Central memory CD8-positive, alpha-beta T cell (primary cell): ENCODE measurements around the gene TPRG1L.
A peak's percentile ranks its signal among the peaks of the same experiment; 100 is the strongest.

Experiments
- ATAC-seq: fragments of 150-1000 bp; cut with Tn5 transposase; replicated peaks from 2 replicates; pipeline ENCODE4 v1.10.0; 2022; ENCODE audit warnings: mild to moderate bottlenecking, moderate FRiP score, moderate number of reproducible peaks; ENCODE audit not compliant: poor library complexity, severe bottlenecking; ENCODE audit errors: extremely low read depth
- DNase-seq, 2 donors: peaks; one replicate each; pipeline ENCODE4 v3.0.0; 2021; ENCODE audit warnings: low spot score in 2 of 2
- H3K27ac Mint-ChIP-seq: one replicate; pipeline ENCODE4 v1.8.0; 2022; ENCODE audit warnings: low read depth, mild to moderate bottlenecking, moderate library complexity, mixed read lengths
- H3K27me3 Mint-ChIP-seq: one replicate; pipeline ENCODE4 v1.8.0; 2022; ENCODE audit warnings: mixed read lengths
- H3K36me3 Mint-ChIP-seq: one replicate; pipeline ENCODE4 v1.8.0; 2022; ENCODE audit warnings: mild to moderate bottlenecking, moderate library complexity, mixed read lengths; ENCODE audit not compliant: insufficient read depth
- H3K4me1 Mint-ChIP-seq: one replicate; pipeline ENCODE4 v1.8.0; 2022; ENCODE audit warnings: mixed read lengths
- H3K4me3 Mint-ChIP-seq: one replicate; pipeline ENCODE4 v1.8.0; 2022; ENCODE audit warnings: mild to moderate bottlenecking, moderate library complexity, mixed read lengths
- H3K9me3 Mint-ChIP-seq: one replicate; pipeline ENCODE4 v1.8.0; 2022; ENCODE audit warnings: mixed read lengths

The TPRG1L gene

GRCh38 chr1:3639397-3639911, 14.6 kb downstream of the TPRG1L start:
- peaks cover 11% of the 10 kb centered on the region for H3K36me3 Mint-ChIP-seq
- H3K27ac Mint-ChIP-seq, result no peak overlapping the region
- no peak overlapping the region for H3K4me3 Mint-ChIP-seq

GRCh38 chr1:3640121-3640837, 15.5 kb downstream of the TPRG1L start:
- Mint-ChIP-seq H3K27me3 (no peaks in the 10 kb centered on the region), H3K4me3 (no peak overlapping the region), H3K36me3 (peaks cover 16% of the 10 kb centered on the region), H3K27ac (no peak overlapping the region), H3K9me3 (no peaks in the 10 kb centered on the region), H3K4me1 (peaks cover 6% of the 10 kb centered on the region)
- no peak for DNase-seq
- no peak for ATAC-seq

More at GRCh38 chr1:3639397-3639911, 14.6 kb downstream of the TPRG1L start:
- DNase-seq, result no peak
- H3K27me3 Mint-ChIP-seq, result no peaks in the 10 kb centered on the region
- H3K4me1 Mint-ChIP-seq, result peaks cover 6% of the 10 kb centered on the region
- ATAC-seq, result no peak
- no peaks in the 10 kb centered on the region for H3K9me3 Mint-ChIP-seq

- no peak overlapping the region for H3K4me3 Mint-ChIP-seq
Observed at GRCh38 chr1:3641046-3641760, 16.4 kb downstream of the TPRG1L start.

GRCh38 chr1:3641816-3642215, 17.0 kb downstream of the TPRG1L start:
- ATAC-seq (no peak), DNase-seq (no peak)
- Mint-ChIP-seq H3K27me3 (no peaks in the 10 kb centered on the region), H3K36me3 (peaks cover 16% of the 10 kb centered on the region), H3K27ac (no peak overlapping the region), H3K9me3 (no peaks in the 10 kb centered on the region), H3K4me3 (no peak overlapping the region), H3K4me1 (peaks cover 6% of the 10 kb centered on the region)

More at GRCh38 chr1:3641046-3641760, 16.4 kb downstream of the TPRG1L start:
- no peaks in the 10 kb centered on the region for H3K27me3 Mint-ChIP-seq
- peaks cover 16% of the 10 kb centered on the region for H3K36me3 Mint-ChIP-seq
- ATAC-seq, result no peak
- H3K27ac Mint-ChIP-seq, result no peak overlapping the region
- H3K4me1 Mint-ChIP-seq, result peaks cover 6% of the 10 kb centered on the region
- no peak for DNase-seq
- H3K9me3 Mint-ChIP-seq, result no peaks in the 10 kb centered on the region

GRCh38 chr1:3642919-3643675, 18.3 kb downstream of the TPRG1L start:
- no peak overlapping the region for H3K4me3 Mint-ChIP-seq
- peaks cover 18% of the 10 kb centered on the region for H3K36me3 Mint-ChIP-seq
- H3K27ac Mint-ChIP-seq, result no peak overlapping the region
- peaks cover 12% of the 10 kb centered on the region for H3K4me1 Mint-ChIP-seq
- ATAC-seq (no peak), DNase-seq (no peak)
- no peaks in the 10 kb centered on the region for H3K27me3 Mint-ChIP-seq
- H3K9me3 Mint-ChIP-seq, result no peaks in the 10 kb centered on the region

- ATAC-seq, result no peak
- Mint-ChIP-seq H3K4me3 (no peak overlapping the region), H3K4me1 (peaks cover 23% of the 10 kb centered on the region), H3K36me3 (peaks cover 21% of the 10 kb centered on the region), H3K9me3 (no peaks in the 10 kb centered on the region), H3K27me3 (no peaks in the 10 kb centered on the region), H3K27ac (no peak overlapping the region)
- no peak for DNase-seq
Observed at GRCh38 chr1:3644273-3644672, 19.5 kb downstream of the TPRG1L start.

GRCh38 chr1:3645247-3645646, 20.4 kb downstream of the TPRG1L start:
- no peak overlapping the region for H3K27ac Mint-ChIP-seq
- H3K36me3 Mint-ChIP-seq, result peaks cover 21% of the 10 kb centered on the region
- no peaks in the 10 kb centered on the region for H3K27me3 Mint-ChIP-seq
- no peak overlapping the region for H3K4me3 Mint-ChIP-seq
- no peak for ATAC-seq
- DNase-seq, result no peak
- H3K9me3 Mint-ChIP-seq, result no peaks in the 10 kb centered on the region
- peaks cover 29% of the 10 kb centered on the region for H3K4me1 Mint-ChIP-seq

- Mint-ChIP-seq H3K27me3 (peaks cover under 1% of the 10 kb centered on the region), H3K27ac (peak overlapping the region; percentile 39), H3K4me1 (peaks cover 29% of the 10 kb centered on the region), H3K36me3 (peaks cover 21% of the 10 kb centered on the region), H3K4me3 (no peak overlapping the region), H3K9me3 (no peaks in the 10 kb centered on the region)
- ATAC-seq (no peak), DNase-seq (no peak)
Observed at GRCh38 chr1:3645666-3646355, 21.0 kb downstream of the TPRG1L start.

GRCh38 chr1:3646596-3646995, 21.8 kb downstream of the TPRG1L start:
- H3K36me3 Mint-ChIP-seq, result peaks cover 21% of the 10 kb centered on the region
- no peaks in the 10 kb centered on the region for H3K9me3 Mint-ChIP-seq
- H3K27me3 Mint-ChIP-seq, result peaks cover 9% of the 10 kb centered on the region
- peaks cover 29% of the 10 kb centered on the region for H3K4me1 Mint-ChIP-seq
- ATAC-seq, result no peak
- DNase-seq, result no peak
- no peak overlapping the region for H3K27ac Mint-ChIP-seq
- H3K4me3 Mint-ChIP-seq, result no peak overlapping the region

GRCh38 chr1:3649342-3650247, 24.8 kb downstream of the TPRG1L start, which contains the start of gene WRAP73:
Gene WRAP73 (minus strand): TSS chr1:3650103. CDS start chr1:3649999, 104 bp downstream.
- Mint-ChIP-seq H3K4me3 (peak within 1 kb of the TSS; percentile 76), H3K27ac (peak within 1 kb of the TSS; percentile 25), H3K4me1 (peaks cover 23% of the 10 kb centered on the region), H3K36me3 (peaks cover 12% of the 10 kb centered on the region), H3K9me3 (no peaks in the 10 kb centered on the region), H3K27me3 (peaks cover 25% of the 10 kb centered on the region)
- ATAC-seq (peak; percentile 95), DNase-seq (peak; percentile 70 to 76)

GRCh38 chr1:3650248-3651025, 25.6 kb downstream of the TPRG1L start:
- ATAC-seq (no peak), DNase-seq (no peak)
- Mint-ChIP-seq H3K9me3 (no peaks in the 10 kb centered on the region), H3K27ac (no peak overlapping the region), H3K27me3 (peaks cover 34% of the 10 kb centered on the region), H3K36me3 (peaks cover 7% of the 10 kb centered on the region), H3K4me3 (peak overlapping the region; percentile 76), H3K4me1 (peaks cover 23% of the 10 kb centered on the region)
